Pancreas (tissue), 10 donors: Measurements from ENCODE around the gene PCCB. TPM values are rescaled to one million over a fixed set of nuclear protein-coding genes. Genes with fewer than 3 reads are reported as not detected.

Experiments used
- ATAC-seq, 4 donors: fragments of 200-7000 bp; cut with Tn5 transposase; one replicate each; pipeline versions ENCODE4 v1.8.0 to v1.9.1; 2020; ENCODE audit warnings: mild to moderate bottlenecking in 4 of 4, moderate library complexity in 4 of 4
- DNase-seq, 6 donors: peaks; one replicate each; pipeline ENCODE4 v3.0.0-alpha.2; 2020
- FAIRE-seq: peaks from 2 replicates; lab custom pipeline; 2012; peaks lifted over from hg19 to GRCh38; lab: Jason Lieb, UNC
- H3K27ac ChIP-seq, 4 donors: fragments of 200-600 bp; sonication (generic); 1 replicate in 3 of 4; 2 replicates in 1 of 4; pipeline versions ENCODE4 v1.5.0 to v1.8.0; 2020
- H3K27me3 ChIP-seq, 4 donors: fragments of 200-600 bp; one replicate each; pipeline ENCODE4 v1.8.0; 2021
- H3K36me3 ChIP-seq, 3 donors: fragments of 200-600 bp; sonication (generic) in 1 of 3; one replicate each; pipeline versions ENCODE4 v1.5.0 to v1.8.0; 2020 to 2021
- H3K4me1 ChIP-seq, 3 donors: fragments of 200-600 bp; one replicate each; pipeline ENCODE4 v1.8.0; 2021
- H3K4me3 ChIP-seq, 4 donors: fragments of 200-600 bp; sonication (generic) in 2 of 4; one replicate each; pipeline versions ENCODE4 v1.5.0 to v1.8.0; 2020 to 2021
- H3K9me3 ChIP-seq, 4 donors: fragments of 200-600 bp; one replicate each; pipeline ENCODE4 v1.8.0; 2021
- CTCF ChIP-seq, 4 donors: fragments of 200-600 bp; sonication (generic) in 3 of 4; IDR thresholded peaks; one replicate each; pipeline versions ENCODE4 v1.5.0 to v1.8.0; 2021; ENCODE audit warnings: antibody characterized with exemption in 4 of 4
- WGBS, 2 donors: extraction: QIAGEN DNeasy Blood & Tissue Kit; methylation state at CpG; one replicate each; pipeline ENCODE4 v1.1.7; 2013; 5-methylcytosine and 5-hydroxymethylcytosine counted together
- intact Hi-C, 3 donors: fragments of 100-400 bp; cut with DNase I; formaldehyde crosslinking; loops; one replicate each; pipeline versions ENCODE4 v1.11.1 to v1.14.2; 2022
- polyA plus RNA-seq, 2 donors: library from polyadenylated mRNA; stranded (reverse); fragments of 200-250 nt; gene quantifications; one replicate each; pipeline ENCODE4 v1.2.3, GENCODE V29; 2013
- total RNA-seq, 6 donors: library from RNA; stranded (reverse); fragmentation: NEBNext Ultra II Directional in 4 of 6; extraction: Animal tissue kit (Norgen Biotek cat#: 25700) in 4 of 6; gene quantifications; one replicate each; pipeline versions ENCODE4 v1.2.1 to v1.2.4, GENCODE V29; 2021 to 2023
- donor health status: healthy with polysubstance abuse.
- donor health status: DM: no; HTN: no; CAD: no; lungs with moderate emphysema.
- donor health status: DM: no; HTN: no; CAD: no.
- donor health status: control.
- donor health status: control.
- donor health status: Bipolar disorder and iron deficiency.
- donor health status: DM: yes; HTN: yes; CAD: no.
- donor health status: DM: no; HTN: no; CAD: no.
- donor health status: DM: no; HTN: no; CAD: no.
- donor health status: DM: yes; HTN: yes; CAD: no.

Gene PCCB
- total and polyA plus RNA-seq, 8 donors, result 8.9 to 24.9 (median 14.7) TPM

GRCh38 chr3:136297826-136298225 lies 47.7 kb downstream of the PCCB start:
- 95 to 97% methylated on average over 8 of the region's 8 CpGs for WGBS, 2 donors
- Histone ChIP-seq H3K36me3 (peaks cover 0 to 14% (median 0%) of the 10 kb centered on the region in 3 donors), H3K4me3 (no peak overlapping the region), H3K27me3 (no peaks in the 10 kb centered on the region), H3K27ac (no peak overlapping the region), H3K9me3 (no peaks in the 10 kb centered on the region), H3K4me1 (peaks cover 0 to 3% (median 0%) of the 10 kb centered on the region in 3 donors)
- ATAC-seq, result no peak
- no peak for DNase-seq
- no peak for FAIRE-seq
- no peak for TF ChIP-seq CTCF (IDR thresholded peaks at IDR 0.05)
- intact Hi-C loops, result no loop called here

- no peak for ATAC-seq
- TF ChIP-seq CTCF (IDR thresholded peaks at IDR 0.05), result no peak
- FAIRE-seq, result no peak
- peaks cover 0 to 14% (median 0%) of the 10 kb centered on the region in 3 donors for H3K36me3 ChIP-seq
- no peak overlapping the region for H3K4me3 ChIP-seq
- H3K9me3 ChIP-seq, result no peaks in the 10 kb centered on the region
- no peaks in the 10 kb centered on the region for H3K27me3 ChIP-seq
- no peaks in the 10 kb centered on the region for H3K4me1 ChIP-seq
- intact Hi-C loops, result no loop called here
- no peak overlapping the region for H3K27ac ChIP-seq
- no peak for DNase-seq
- 83 to 85% methylated on average over 2 of the region's 2 CpGs for WGBS, 2 donors
These were observed 50.3 kb downstream of the PCCB start for GRCh38 chr3:136300444-136300843.

GRCh38 chr3:136305879-136306278 lies 55.7 kb downstream of the PCCB start:
- FAIRE-seq, result no peak
- intact Hi-C loops, result no loop called here
- H3K27ac ChIP-seq, result no peak overlapping the region
- no peaks in the 10 kb centered on the region for H3K9me3 ChIP-seq
- ATAC-seq, result no peak
- H3K36me3 ChIP-seq, result peaks cover 0 to 5% (median 0%) of the 10 kb centered on the region in 3 donors
- H3K4me3 ChIP-seq, result no peak overlapping the region
- WGBS, 2 donors, result 100% methylated on average over 1 of the region's 1 CpG; no CpG with 5 or more reads in 1 of the 2 donors
- TF ChIP-seq CTCF (IDR thresholded peaks at IDR 0.05), result no peak
- no peaks in the 10 kb centered on the region for H3K4me1 ChIP-seq
- no peaks in the 10 kb centered on the region for H3K27me3 ChIP-seq
- no peak for DNase-seq

GRCh38 chr3:136311261-136311660 lies 61.1 kb downstream of the PCCB start:
- FAIRE-seq (no peak), ATAC-seq (no peak), DNase-seq (no peak)
- WGBS, 2 donors, result 91 to 99% methylated on average over 2 of the region's 2 CpGs
- intact Hi-C loops, result no loop called here
- Histone ChIP-seq H3K36me3 (no peaks in the 10 kb centered on the region), H3K27ac (no peak overlapping the region), H3K4me3 (no peak overlapping the region), H3K27me3 (no peaks in the 10 kb centered on the region), H3K4me1 (no peaks in the 10 kb centered on the region), H3K9me3 (no peaks in the 10 kb centered on the region)
- TF ChIP-seq CTCF (IDR thresholded peaks at IDR 0.05), result no peak

- Histone ChIP-seq H3K36me3 (no peaks in the 10 kb centered on the region), H3K27me3 (no peaks in the 10 kb centered on the region), H3K27ac (no peak overlapping the region), H3K4me1 (no peaks in the 10 kb centered on the region), H3K9me3 (no peaks in the 10 kb centered on the region), H3K4me3 (no peak overlapping the region)
- ATAC-seq (no peak), DNase-seq (no peak), FAIRE-seq (no peak)
- WGBS, 2 donors, result 97 to 98% methylated on average over 5 of the region's 5 CpGs
- intact Hi-C loops, result no loop called here
- no peak for TF ChIP-seq CTCF (IDR thresholded peaks at IDR 0.05)
These were observed 61.8 kb downstream of the PCCB start for GRCh38 chr3:136311968-136312367.
